NCI-H2107 treated with DMSO at 0.1 percent for 48 hours (cell line): ENCODE data around the gene PROCA1.
"Not testable (repeated sequence)": the region's sequence is repeated elsewhere in the genome, so short reads cannot be mapped to it uniquely, and the experiment has no call there.

Source experiments
- DNase-seq: peaks from one replicate; lab custom pipeline; 2025; ENCODE audit not compliant: unreplicated experiment; lab: John Stamatoyannopoulos, UW

The PROCA1 gene

GRCh38 chr17:28744104-28744971 is 32.6 kb upstream of the PROCA1 start:
- DNase-seq, result no peak

GRCh38 chr17:28743243-28744103 is 31.8 kb upstream of the PROCA1 start, which contains the start of gene TRAF4:
Gene TRAF4, plus strand, starts transcription at chr17:28744011. Its CDS starts 102 bp downstream, at chr17:28744113.
- peak; percentile 74 for DNase-seq

GRCh38 chr17:28741358-28742349 is 30.0 kb upstream of the PROCA1 start:
- DNase-seq, result no peak

GRCh38 chr17:28740406-28741357 is 29.0 kb upstream of the PROCA1 start:
- no peak for DNase-seq

GRCh38 chr17:28738680-28739384 is 27.1 kb upstream of the PROCA1 start:
- no peak for DNase-seq

GRCh38 chr17:28737770-28738679 is 26.3 kb upstream of the PROCA1 start:
- DNase-seq, result no peak

GRCh38 chr17:28737316-28737715 is 25.6 kb upstream of the PROCA1 start:
- no peak for DNase-seq

- DNase-seq, result not testable (repeated sequence)
Observed at GRCh38 chr17:28735913-28736769, 24.5 kb upstream of the PROCA1 start.

- no peak for DNase-seq
Observed at GRCh38 chr17:28735242-28735722, 23.6 kb upstream of the PROCA1 start.

GRCh38 chr17:28734712-28735241 is 23.1 kb upstream of the PROCA1 start:
- DNase-seq, result no peak

GRCh38 chr17:28733346-28733745 is 21.7 kb upstream of the PROCA1 start:
- DNase-seq, result no peak

GRCh38 chr17:28729950-28730330 is 18.3 kb upstream of the PROCA1 start:
- no peak for DNase-seq

GRCh38 chr17:28728364-28729200 is 16.9 kb upstream of the PROCA1 start, which contains the start of gene NEK8:
Gene NEK8, plus strand, starts transcription at chr17:28728788. Its CDS starts 26 bp downstream, at chr17:28728814.
- DNase-seq, result peak; percentile 85

- peak; percentile 92 for DNase-seq
Observed at GRCh38 chr17:28726627-28727491, 15.2 kb upstream of the PROCA1 start.

- DNase-seq, result no peak
Observed at GRCh38 chr17:28726226-28726626, 14.5 kb upstream of the PROCA1 start, which contains the start of gene TLCD1. Gene TLCD1, minus strand, starts transcription at chr17:28726233. Its CDS starts 136 bp downstream, at chr17:28726097.
